ENCODE results near the gene ULK4.
"Not testable (repeated sequence)": the region's sequence is repeated elsewhere in the genome, so short reads cannot be mapped to it uniquely, and the experiment has no call there.

The ULK4 gene

DNA sequence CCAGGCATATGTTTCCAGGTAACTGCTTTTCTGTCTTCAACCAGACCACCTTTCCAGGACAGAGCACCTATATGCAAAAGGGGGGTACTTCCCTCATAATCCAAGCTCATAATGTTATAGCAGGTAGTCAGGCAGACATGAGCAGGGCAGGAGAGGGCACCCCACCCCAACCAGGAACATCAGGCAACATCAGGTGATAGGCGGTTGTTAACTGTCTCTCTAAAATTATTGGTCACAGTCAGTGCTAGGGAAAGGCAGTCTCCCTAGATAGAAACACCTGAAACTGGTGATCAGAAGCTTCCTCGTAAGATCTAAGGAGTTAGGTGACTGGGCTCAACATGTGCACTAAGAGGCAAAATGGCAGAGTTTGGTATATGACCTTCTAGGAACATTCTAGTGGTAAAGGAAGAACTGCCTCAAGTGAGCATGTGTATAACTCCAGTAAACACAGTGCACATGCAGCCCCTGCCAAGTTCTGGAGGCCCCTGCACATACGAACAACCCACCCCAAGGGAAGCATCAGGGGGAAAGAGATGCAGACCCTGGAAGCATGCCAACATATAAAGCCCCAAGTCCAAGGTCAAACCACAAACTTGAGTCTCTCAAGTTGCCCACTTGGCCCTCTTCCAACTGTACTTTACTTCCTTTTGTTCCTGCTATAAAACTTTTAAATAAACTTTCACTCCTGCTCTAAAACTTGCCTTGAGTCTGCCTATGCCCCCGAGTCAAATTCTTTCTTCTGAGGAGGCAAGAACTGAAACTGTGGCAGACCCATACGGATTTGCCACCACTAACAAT is 270.9 kb downstream of the ULK4 start:
- DNase-seq (ENCODE audit: low read depth, low spot score): no peak

DNA sequence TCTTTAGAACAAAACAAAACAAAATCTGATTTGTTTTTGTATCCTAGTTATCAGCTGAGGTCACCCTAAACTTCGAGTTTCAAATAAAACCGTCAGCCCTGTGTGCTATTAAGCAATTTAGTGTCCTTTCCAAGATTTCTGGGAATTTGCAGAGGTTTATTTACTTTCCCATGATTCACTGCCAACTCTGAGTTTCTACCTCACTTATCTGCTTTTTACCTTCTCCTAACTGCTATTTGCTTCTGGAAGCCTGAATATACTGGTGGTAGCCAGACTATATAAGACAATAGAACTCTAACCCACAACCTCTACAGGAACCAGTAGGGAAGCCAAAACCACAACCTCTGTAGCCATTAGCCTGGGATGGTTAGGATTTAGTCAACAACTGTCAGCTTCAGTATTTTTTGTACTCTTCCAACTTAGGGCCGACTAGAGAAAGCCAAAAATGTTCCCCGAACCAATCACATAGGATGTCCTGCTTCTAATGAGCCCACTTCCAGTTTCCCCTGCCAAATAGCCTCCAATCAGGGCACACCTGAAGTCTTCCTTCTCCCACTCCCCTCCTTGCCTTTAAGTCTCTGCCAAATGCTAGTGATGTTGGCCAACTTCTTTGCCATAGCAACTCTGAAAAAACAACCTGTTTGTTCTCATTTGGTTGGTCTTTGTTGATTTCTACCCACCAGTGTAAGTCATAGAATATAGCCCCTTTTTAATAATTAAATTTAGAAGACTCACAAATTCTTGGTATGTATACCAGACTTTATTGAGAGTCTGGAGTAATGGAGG is 273.1 kb downstream of the ULK4 start:
- DNase-seq (ENCODE audit: low read depth, low spot score): no peak

- DNase-seq (ENCODE audit: low read depth, low spot score): no peak
Measured at GRCh38 chr3:41684797-41685735, 276.8 kb downstream of the ULK4 start.

GRCh38 chr3:41683666-41684350 is 278.1 kb downstream of the ULK4 start:
- DNase-seq (ENCODE audit: low read depth, low spot score): no peak

DNA sequence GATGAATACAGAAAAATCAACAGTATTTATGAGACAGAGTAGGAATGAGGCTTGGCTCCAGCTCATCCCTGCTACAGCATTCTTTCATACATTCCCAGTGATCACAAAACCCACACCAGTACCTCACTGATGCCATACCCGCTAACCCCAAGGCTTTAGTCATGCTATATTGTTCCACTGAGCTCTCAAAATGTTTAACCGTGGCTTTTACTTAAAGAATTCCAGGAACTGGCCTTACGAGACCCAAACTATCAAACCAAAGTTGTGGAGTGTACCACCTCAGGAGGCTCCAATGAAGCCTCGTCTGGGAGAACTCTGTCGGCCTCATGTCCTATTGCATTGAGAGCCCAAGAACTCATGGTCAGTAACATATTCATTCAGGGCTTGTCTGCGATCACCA is 278.9 kb downstream of the ULK4 start:
- no peak for DNase-seq (ENCODE audit: low read depth, low spot score)

DNA sequence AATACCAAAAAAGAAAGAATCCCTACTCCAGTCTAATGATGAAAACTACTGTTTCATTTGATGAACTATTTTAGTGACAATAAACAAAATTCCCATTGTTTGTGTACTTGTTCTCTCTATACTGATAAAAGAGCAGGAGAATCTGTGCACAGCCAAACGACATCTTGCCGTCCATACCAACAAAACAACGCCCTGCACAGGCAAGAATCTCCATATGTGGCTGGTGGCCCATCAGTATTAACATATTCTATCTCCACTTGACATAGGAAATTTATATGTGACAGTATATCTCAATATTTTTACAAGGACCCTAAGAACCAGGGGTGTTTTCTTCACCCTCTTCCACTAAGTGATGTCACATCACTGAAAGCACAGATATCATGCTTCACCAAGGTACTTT is 279.5 kb downstream of the ULK4 start:
- no peak for DNase-seq (ENCODE audit: low read depth, low spot score)

DNA sequence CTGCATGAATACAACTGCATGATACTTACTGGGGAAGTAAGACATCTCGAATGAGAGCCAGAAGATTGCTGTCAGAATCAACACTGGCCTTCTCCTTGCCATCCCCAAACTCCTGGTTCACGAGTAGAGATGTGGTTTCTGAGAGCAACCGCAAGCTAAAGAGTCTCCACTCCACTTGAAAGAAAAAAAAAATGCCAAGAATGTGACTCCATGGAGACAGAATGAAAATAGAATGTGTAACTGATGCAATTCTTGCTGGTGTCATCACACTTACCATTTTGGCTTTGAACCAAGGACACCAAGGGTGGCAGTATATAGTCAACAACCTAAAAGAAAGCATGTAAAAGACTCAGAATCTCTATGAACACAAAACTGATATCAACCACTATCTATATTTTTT is 280.4 kb downstream of the ULK4 start:
- peak; percentile 88 for DNase-seq (ENCODE audit: low read depth, low spot score)

- DNase-seq (ENCODE audit: low read depth, low spot score): no peak
Measured at GRCh38 chr3:41679374-41679773, 282.5 kb downstream of the ULK4 start.

GRCh38 chr3:41675102-41675501 is 286.8 kb downstream of the ULK4 start:
- DNase-seq (ENCODE audit: low read depth, low spot score): not testable (repeated sequence)

- DNase-seq (ENCODE audit: low read depth, low spot score): no peak
Measured at GRCh38 chr3:41674449-41674848, 287.5 kb downstream of the ULK4 start.

DNA sequence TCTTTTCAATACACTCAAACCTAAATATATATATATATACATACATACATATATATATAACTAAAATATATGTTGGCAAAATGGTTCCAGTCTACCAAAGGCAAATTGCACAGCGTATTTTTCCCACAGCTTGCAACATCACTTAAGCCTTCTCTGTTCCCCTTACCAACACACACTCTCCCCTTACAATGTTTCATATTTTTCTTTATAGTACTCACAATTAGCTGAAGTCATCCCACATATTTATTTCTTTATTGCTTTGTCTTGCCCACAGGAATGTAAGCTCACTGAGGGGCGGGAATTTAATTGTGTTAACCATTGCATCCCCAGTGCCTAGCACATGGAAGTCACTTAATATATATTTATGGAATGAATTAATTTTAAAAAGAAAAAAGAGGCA is 288.3 kb downstream of the ULK4 start:
- no peak for DNase-seq (ENCODE audit: low read depth, low spot score)

- no peak for DNase-seq (ENCODE audit: low read depth, low spot score)
Measured at GRCh38 chr3:41668379-41668778, 293.5 kb downstream of the ULK4 start.

- DNase-seq (ENCODE audit: low read depth, low spot score): no peak
Measured at GRCh38 chr3:41662288-41662687, 299.6 kb downstream of the ULK4 start.

DNA sequence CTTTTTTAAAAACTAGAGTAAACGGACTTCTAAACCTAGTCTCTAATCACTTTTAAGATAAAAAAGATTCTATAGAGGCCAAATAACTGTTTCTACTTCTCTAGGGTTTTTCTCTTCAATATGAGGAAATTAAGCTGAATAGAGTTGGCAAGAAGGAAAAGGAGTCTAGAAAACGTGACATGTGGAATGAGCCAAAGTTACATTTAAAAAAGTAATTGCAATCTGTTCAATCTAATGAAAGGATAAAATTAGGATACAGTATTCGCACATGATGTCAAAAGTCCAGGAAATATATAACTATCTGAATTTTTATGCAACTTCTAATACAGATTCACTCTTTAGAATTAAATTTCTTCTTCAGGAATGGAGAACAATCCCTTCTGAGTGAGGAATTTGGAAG is 300.1 kb downstream of the ULK4 start:
- DNase-seq (ENCODE audit: low read depth, low spot score): no peak

DNA sequence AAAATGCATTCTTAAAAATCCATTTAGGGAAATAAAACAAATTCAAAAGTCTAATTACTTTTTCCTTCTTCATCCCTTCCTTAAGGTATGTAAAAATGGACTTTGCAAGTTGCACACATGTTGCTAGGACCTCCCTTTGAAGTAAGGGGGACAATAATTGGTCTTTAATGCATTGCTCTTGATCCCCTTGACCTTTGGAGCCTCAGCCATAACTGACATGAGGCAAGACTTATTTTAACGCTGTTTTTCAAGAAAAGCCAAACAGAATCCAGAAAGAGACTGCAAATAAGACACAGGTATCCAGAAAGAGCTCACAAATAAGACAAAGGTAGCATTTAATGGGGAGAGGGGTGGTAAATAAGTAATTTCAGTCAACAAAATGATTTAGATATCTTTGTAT is 301.4 kb downstream of the ULK4 start:
- no peak for DNase-seq (ENCODE audit: low read depth, low spot score)

- peak; percentile 58 for DNase-seq (ENCODE audit: low read depth, low spot score)
Measured at GRCh38 chr3:41653571-41654239, 308.2 kb downstream of the ULK4 start.

DNA sequence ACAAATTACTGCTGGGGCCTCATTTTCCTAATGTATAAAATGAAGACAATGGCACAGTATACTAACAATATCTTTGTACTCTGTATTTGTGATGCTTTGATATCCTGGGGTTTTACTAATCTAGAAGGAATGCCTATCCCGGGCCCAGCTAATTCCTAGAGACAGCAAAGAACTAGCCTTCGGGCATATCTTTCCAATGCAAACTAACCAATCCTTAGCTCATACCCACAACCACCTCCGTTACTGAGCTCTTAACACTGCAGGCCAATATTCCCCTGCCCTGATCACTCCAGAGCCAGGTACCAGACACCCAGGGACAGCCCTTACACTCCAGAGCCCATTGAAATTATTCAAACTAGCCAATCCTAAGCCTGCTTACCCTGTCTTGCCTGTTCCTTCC is 309.0 kb downstream of the ULK4 start:
- no peak for DNase-seq (ENCODE audit: low read depth, low spot score)

DNA sequence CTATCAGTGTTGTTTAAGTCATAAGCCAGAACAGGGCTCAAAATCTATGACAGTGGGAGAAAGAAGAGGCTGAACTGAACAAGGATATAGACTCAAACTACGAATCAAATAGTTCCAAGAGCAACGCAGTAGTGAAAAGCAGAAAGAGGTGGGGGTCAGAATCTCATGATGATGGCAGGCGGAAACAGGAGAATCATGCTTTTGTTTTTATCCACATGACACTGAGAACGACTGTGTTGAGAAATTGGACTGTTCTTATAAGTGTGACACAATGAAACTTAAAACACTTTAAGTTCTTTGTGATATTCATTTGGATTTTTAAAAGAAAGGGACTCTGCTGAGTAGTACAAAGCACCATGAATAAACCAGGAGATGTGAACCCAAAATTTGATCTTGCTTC is 309.4 kb downstream of the ULK4 start:
- no peak for DNase-seq (ENCODE audit: low read depth, low spot score)

- DNase-seq (ENCODE audit: low read depth, low spot score): no peak
Measured at GRCh38 chr3:41651718-41652117, 310.2 kb downstream of the ULK4 start.

DNA sequence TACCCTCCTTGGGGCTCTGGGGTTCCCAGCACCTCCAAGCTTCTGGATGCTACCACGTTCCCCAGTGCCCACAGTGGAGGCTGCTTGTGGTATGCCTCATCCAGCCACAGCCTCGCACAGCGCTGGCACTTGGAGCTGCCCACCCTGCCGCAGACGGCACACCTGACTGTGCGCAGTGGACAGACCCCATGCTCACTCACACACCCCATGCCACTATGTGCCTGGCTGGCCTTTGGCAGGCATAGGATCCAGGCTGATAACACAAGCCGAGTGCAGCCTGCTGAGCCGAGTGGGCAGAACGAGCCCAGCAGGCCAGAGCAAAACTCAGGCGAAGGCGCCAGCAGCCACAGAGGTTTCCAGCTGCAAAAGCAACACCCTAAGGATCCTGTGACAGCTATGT is 311.5 kb downstream of the ULK4 start:
- no peak for DNase-seq (ENCODE audit: low read depth, low spot score)
